Stimulated activated CD4-positive, alpha-beta T cell treated with anti-CD3 and anti-CD28 coated beads, Interleukin-4, amount 100 ng/mL, for 1 hour (primary cell): ENCODE data around the gene PRRC1.
A peak's percentile ranks its signal among the peaks of the same experiment; 100 is the strongest.
"Not testable (repeated sequence)": the region's sequence is repeated elsewhere in the genome, so short reads cannot be mapped to it uniquely, and the experiment has no call there.

Source experiments
- DNase-seq: peaks from one replicate; pipeline ENCODE4 v3.0.0-alpha.2; 2020

PRRC1 gene

DNA sequence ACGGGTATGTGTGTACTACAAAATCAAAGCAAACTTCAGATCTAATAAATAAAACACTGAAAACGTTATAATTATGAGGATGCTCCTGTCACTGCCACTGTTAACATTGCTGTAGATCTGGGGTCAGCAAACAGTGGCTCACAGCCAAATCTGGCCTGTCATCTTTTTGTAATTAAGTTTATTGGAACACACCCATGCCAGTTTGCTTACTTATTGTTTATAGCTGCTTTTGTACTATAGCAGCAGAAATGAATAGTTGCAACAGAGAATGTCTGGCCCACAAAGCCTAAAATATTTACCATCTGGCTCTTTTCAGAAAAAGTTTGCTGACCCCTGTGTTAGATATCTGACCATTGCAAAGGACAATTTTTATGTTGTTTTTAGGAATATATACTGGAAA is 32.1 kb downstream of the PRRC1 start:
- DNase-seq = no peak

DNA sequence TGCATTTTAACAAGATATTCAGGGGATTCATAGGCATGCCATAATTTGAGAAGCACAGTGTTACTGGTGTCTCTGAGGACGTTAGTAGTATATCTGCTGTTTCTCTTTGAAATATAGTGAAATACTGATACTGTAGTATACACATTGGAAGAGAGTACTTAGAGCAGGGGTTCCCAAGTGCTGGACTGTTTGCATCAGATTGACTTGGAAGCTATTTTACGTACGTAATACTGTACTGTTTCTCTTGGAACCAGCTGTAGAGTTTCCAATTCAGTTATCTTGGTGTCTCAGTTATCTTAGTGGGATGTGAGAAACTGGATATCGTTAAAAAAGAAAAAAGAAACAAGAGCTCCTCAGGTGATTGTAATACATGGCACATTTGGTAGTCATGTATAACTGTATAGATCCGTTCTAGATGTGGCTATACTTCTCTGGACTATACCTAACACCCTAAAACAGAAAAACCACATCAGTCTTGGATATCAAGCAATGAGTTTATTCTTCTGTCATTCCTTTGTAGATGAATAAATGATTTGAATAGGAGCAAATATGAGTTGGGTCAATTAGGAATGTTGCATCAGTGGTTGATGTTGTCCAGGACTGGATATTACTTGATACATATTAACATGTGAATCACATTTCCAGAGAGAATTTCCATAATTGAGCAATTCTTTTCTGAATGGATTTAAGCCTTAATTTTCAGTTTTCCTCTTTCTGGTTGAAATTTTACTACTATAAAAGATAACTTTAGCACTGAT is 33.4 kb downstream of the PRRC1 start:
- no peak for DNase-seq

DNA sequence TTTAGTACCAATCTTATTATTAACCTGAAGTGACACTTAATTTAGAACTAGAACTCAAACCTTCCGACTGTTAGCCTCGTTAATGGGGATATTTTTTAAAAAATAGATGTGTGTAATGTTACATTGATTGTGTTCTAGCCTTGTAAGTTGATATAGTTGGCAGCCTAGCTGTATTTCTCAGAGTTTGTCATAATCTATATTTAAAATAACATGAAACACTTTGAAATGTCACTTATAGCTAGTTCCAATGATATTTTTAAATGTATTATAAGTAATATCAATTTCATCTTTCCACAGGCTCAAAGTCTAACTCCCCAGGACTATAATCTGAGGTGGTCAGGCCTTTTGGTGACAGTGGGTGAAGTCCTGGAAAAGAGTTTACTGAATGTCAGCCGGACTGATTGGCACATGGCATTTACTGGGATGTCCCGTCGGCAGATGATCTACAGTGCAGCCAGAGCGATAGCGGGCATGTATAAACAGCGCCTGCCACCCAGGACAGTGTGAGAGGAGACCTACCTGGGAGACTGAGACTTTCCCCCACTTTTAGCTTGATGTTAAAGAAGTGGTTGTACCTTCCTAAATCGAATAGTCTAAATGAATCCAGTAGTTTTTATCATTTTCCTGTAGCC is 34.1 kb downstream of the PRRC1 start:
- DNase-seq = no peak

DNA sequence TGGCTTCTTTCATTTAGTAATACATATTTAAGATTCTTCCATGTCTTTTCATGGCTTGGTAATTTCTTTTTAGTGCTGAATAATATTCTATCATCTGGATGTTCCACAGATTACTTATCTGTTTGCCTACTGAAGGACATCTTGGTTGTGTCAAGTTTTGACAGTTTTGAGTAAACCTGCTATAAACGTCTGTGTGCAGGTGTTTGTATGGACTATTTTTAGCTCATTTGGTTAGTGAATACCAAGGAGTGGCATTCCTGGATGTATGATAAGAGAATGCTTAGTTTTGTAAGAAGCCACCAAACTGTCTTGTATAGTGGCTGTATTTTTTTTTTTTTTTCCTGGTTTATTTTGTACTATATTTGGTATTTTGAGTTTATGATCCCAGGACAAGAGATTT is 38.4 kb downstream of the PRRC1 start:
- no peak for DNase-seq

DNA sequence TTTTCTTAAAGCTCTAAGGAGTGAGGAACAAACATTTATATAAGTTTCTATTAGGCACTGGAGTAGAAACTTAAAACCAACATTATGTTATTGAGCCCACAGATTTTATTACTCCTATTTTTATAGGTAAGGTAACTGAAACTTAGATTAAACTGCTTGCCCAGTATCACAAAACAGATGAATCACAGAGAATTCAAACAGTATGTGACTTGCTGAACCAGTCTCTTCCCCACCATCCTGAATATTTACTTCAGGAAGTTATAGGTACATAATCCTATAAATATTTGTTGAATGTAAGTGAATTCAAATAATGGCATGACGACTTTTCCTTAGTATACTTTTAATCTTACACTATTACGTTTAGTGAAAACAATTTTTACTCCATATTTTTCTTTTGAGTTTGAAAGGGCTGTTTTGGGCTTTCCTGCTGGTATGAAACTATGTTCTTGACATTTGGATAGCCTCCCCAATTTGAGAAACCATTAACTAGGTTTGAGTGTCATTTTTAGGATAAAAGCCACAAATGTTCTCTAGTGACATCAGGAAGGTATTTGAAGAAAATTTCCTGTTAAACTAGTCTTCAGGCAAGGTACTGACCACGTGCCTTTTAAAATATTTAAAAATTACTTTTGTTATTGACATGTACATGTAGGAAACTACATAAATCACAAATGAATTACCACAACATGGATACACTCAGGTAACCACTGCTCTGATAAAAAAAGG is 39.3 kb downstream of the PRRC1 start:
- no peak for DNase-seq

DNA sequence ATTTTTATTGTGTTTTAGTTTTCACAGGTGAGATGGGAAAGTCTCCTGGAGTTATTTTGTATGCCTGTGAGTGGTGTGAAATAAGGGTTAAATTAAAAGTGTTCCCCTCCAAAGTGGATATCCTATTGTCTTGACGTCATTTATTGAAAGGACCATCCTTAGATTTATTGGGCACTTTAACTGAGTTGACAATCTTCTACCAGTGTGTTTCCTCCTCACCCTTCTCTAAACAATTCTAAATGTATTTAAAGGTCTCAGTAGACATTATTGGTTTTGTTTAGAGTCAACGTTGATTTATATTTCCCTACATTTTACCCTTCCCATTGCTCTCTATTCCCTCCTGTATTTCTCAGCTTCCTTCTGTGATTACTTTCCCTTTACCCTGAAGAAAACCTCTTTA is 40.8 kb downstream of the PRRC1 start:
- no peak for DNase-seq

DNA sequence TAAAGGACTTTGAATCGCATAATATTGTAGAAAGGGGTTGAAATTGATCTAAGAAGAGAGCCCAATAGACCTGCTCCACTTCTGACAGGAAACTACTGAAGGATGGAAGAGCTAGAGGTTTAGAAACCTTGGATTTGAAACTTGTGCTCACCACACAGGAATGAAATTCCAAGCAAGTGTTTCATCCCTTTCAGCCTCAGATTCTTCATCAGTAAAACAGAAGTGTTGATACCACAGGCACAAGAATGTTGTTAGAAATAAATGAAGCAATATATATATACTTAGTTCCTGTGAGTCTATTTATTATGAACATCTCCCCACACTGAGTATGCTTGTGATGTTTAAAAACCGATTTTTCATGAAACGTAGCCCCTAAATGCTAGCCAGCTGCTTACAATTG is 43.8 kb downstream of the PRRC1 start:
- no peak for DNase-seq

DNA sequence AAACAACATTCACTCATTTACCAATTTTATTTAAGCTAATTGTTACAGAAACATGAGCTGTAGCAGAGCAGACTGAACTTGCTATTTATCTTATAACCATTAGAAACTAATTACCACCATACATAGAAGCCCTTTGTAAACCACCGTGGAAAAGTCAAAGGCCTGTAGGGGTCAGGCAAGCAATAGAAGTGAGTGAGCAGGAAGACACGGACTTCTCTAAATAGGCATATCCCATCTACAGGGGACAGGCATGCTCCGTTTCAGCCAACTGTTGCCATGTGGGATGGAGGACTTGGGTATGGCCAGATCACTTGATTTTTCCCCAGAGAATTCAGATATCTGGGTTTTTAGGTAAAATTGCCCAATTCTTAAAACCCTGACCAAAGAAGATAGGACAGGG is 44.8 kb downstream of the PRRC1 start:
- DNase-seq = no peak

DNA sequence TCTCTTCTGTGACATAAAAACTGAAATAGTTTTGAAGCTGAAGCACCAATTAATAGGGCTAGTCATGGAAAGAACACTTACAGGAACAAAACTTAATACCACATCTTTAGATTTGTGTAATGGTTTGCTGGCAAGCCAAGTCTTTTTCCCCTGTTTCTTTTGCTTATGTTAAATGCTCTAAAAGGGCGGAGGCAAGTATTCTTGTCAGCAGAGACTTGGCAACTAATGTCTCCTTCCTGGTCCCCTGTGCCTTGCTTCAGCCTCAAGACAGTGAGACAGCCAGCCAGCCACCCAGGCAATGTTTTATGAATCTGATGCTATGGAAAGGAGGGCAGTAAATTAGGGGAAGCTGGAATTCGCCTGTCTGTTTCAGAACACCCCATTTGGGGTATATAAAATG is 45.7 kb downstream of the PRRC1 start:
- DNase-seq = no peak

DNA sequence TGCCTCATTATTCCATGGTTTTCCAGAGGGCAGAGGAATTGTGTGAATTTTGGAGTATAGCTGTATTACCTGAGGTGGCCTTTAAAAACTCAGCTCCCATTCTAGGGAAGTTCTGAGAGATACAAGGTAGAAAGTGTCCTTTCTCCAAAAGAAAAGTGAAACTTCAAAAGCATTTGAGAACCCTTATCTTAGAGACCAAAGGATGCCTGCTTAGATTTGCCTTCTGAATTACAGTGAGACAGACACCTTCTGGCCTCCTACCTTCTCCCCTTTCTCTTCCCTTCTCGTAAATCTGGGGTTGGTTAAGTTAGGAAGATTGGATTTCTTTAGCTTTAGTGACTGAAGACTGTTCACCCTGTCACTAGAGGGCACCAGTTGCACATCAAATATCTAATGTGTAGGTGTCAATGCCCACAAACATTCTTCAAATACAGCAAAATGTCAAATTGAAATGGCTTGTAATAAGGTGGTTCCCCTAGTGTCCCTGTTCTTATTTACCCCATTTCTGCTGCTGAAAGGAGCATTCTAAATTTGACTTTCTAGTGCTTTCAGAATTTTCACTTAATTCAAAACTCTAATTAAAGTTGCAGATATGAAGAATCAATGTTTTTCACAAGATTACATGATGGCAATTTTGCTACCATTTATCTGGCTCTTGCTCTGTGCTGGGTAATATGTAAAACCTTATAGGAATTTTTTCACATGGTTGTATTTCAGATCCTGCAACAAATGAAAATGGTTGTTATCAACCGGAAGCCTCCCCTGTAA is 46.7 kb downstream of the PRRC1 start:
- DNase-seq = peak; percentile 8

DNA sequence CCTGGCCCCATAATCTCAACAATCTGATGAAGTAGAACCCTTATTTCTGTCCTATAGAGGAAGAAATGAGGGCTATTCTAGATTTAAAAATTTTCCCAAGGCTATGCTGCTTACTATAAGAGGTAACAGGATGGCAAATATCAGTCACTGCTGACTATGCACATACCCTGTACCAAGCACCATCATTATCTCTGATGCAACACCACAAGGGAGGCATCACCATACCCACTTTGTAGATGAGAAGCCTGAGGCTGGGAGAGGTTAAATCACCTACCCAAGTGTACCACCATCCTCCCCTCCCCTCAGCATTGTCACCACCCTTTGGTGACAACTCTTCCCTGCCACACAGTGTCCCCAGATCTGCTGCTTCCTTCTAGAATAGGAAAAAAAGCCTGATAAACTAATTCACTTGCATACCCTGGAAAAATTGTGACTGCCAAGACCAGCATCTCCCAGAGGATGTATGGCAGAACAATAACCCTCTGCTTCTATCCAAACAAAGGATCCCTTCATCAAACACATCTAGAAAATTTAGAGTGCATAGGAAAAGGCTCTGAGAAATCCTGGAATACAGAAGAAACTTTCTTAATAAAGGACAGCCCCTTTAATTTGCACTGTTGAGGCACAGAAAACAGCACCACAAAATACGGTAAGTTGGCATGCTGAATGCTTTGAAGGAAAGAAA is 48.3 kb downstream of the PRRC1 start:
- DNase-seq = no peak

DNA sequence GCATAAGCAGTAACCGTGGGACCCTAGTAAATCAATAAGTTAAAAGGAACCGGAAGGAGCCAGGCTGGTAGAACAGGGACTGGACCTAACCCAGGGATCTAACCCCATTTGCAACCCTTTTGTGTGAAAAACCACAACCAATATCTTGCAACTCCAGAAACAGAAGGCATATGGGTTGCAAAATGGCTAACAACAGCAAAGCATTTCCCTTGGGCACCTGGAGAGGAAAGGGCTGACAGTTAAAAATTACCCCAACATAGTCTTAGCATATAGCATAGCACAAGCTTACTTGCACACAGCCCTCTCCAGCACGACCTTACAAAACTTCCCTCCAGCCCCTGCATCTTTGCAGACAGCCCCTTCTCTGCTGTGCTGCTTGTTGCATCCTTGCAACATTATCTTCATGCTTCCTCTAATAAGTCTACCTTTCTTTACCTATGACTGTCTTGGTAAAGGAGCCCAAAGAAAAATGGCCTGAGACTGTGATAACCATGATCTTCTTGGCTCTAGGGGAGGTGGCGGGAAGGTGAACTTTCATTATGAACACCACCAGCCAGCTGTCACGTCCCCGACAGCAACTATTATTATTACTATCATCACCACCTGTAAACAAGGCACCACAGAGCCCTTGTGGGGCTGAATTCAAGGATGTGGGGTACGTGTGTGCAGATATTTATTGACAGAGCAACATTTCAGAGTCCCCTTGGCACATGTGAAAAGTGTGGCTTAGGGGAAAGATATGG is 49.8 kb downstream of the PRRC1 start:
- DNase-seq = no peak

DNA sequence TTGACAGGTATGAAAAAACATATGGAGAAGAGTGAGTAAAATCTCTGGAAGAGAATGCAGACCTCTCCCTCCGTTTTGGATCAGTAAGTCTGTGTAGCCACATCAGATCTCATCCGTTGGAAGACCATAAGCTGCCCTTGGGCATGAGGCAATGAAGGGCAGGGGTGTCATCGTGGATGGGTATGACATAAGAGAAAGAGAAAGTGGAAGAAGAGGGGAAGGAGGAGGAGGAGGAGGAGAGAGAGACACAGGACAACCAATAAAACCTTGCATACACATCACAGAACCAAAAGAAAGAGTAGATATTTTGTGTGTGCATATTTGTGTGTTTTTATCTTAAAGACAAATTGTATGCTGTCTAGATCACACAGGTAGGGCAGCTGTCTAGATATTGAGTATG is 50.7 kb downstream of the PRRC1 start:
- DNase-seq = no peak

DNA sequence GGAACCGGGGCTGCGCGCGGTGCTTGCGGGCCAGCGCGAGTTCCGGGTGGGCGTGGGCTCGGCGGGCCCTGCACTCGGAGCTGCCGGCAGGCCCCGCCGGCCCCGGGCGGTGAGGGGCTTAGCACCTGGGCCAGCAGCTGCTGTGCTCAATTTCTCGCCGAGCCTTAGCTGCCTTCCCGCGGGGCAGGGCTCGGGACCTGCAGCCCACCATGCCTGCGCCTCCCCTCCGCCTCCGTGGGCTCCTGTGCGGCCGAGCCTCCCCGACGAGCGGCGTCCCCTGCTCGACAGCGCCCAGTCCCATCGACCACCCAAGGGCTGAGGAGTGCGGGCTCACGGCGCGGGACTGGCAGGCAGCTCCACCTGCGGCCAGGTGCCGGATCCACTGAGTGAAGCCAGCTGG is 52.0 kb downstream of the PRRC1 start:
- not testable (repeated sequence) for DNase-seq

DNA sequence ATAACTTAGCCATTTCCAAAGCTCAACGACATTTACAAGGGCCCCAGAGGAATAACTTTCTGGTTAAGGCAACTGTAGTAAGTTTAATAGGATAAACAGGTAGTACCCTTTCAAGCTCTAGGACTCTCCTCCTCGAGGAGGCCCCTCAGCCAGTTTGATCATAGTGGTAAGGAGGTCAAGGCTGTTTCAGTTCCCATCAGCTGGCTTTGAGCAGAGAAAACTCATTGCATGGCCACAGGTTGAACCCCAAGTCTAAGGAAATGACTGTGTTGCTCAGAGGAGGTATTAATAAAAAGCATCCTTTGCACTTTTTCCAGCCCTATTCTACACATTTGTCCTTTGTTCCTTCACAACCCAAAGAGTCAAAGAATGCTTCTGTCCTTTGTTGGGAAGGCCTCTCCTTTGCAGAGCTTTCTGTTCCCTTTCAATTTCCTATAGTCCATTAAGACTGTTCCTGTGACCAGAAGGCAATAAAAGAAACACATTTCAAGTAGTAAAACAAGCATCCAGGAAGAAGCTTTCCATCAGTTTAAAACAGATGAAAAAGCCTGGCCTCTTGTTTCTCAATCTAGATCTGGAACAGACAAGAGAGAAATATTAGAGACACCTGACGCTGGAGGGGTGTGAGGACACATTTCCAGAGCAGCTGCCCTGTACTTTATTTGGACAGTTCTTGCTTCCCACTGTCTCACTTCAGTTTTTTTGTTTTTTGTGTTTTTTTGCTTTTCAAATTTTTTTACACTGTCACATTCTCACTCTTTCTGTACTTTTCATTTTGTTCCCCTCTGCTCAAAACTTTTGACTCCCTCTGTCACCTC is 54.1 kb downstream of the PRRC1 start:
- no peak for DNase-seq

DNA sequence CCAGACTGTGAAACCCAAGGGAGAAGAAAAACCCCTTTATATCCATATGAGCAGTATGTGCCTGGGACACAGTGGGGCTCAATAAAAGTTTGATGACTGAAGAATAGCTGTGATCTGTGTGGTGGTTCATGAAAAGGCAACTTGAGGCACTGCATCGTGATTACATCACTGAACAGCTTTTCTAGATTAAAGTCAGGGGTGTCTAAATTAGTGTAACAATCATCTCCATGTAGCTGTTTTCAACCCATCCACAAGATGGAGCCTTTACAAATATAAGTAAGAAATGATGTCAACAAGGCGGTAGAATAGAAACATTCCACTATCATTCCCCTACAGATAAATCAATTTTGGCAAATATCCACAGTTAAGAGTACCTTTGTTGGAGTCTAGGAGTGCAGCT is 55.5 kb downstream of the PRRC1 start:
- DNase-seq = no peak

DNA sequence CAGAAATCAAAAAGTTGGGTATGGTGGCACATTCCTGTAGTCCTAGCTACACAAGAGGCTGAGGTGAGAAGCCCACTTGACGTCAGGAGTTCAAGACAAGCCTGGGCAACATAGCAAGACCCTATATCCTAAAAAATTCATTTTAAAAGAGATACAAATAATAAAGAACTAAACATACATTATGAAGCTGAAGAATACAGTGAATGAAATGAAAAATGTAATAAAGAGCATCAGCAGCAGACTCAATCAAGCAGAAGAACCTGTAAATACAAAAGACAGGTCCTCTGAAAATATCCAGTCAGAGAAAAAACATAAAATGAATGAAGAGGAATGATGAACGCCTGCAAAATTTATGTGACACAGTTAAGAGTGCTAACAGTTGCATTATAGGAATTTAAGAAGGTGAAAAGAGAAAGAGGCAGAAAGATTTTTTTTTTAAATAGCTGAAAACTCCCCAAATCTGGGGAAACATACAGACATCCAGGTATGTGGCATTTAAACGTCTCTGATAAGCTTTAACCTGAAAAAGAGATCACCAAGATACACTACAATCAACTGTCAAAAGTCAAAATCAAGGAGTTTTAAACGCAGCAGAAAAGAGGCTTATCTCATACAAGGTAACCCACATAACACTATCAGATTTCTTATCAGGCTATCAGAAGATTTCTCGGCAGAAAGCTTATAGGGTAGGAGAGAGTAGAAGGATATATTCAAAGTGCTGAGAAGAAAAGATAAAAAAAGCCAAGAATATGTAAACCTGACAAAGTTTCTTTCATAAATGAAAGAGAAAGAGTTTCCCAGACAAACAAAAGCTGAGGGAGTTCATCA is 57.6 kb downstream of the PRRC1 start:
- DNase-seq = no peak

DNA sequence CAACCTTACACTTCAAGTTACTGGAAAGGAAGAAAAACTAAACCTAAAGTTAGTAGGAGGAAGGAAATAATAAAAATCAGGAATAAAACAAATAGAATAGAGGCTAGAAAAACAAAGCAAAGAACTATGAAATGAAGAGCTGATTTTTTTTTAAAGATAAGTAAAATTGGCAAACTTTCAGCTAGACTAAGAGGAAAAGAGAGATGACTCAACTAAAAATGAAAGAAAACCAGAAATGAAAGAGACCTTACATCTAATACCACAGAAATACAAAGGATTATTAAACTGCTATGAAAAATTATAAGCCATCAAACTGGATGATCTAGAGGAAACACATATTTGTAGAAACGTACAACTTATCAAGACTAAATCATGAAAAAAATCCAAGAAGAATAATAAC is 60.0 kb downstream of the PRRC1 start:
- DNase-seq = no peak

DNA sequence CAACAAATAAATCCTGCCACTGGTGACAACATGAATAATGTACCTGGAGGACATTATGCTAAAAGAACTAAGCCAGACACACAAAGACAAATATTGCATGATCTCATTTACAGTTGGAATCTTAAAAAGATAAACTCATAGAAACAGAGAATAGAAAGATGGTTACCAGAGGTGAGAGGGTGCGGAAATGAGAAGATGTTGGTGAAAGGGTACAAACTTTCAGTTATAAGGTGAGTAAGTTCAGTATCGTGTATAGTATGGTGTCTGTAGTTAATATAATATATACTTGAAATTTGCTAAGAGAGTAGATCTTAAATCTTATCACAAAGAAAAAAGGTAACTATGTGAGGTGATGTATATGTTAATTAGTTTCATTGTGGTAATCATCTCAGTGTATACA is 63.3 kb downstream of the PRRC1 start:
- DNase-seq = no peak

DNA sequence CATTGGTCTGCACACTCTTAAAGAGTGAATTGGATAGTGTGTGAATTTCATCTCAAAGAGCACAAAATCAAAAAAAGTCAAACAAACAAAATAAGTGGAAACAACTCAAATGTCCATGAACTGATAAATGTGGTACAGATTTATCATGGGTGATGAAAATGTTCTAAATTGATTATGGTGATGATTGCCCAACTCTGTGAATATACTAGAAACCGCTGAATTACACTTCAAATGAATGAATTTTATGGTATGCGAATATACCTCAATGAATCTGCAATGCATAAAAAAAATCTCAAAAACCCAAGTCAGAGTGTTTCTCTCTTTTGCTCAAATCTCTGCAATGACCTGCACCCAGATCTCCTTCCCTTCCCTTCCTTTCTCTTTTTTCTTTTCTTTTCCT is 64.0 kb downstream of the PRRC1 start:
- no peak for DNase-seq
